ENCODE data around the gene TENM4.

DNA sequence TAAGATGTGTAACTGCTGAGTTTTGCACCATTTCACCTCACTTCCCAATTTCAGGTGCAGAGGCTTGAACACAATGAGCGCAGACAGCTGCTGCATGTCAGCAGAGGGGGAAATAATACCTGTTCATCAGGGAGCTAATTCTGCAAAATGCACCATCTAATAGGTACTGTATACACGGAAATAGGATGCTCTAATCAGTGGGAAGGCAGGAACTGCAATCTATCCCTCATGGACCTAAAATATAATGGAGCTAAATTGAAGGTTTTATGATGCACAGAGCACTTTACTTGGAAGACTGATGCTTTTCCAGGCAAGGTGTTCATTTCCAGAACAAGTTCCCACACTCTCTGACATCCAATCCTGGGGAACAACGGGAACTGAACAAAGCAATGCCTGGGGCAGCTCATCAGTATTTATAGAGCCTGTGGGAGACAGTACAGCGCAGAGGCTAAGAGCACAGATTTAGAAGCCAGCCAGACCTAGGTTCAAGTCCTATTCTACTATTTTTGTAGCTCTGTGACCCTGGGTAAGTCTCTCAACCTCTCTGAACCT lies 78.5 kb downstream of the TENM4 start:
- TF ChIP-seq MAX (IDR thresholded peaks at IDR 0.05) (no peak), REST (IDR thresholded peaks at IDR 0.05) (no peak), JUND (IDR thresholded peaks at IDR 0.05) (no peak), TAF1 (conservative IDR thresholded peaks at IDR 0.05) (no peak), YY1 (IDR thresholded peaks at IDR 0.05) (no peak)
- TF ChIP-seq, protein P1, sequence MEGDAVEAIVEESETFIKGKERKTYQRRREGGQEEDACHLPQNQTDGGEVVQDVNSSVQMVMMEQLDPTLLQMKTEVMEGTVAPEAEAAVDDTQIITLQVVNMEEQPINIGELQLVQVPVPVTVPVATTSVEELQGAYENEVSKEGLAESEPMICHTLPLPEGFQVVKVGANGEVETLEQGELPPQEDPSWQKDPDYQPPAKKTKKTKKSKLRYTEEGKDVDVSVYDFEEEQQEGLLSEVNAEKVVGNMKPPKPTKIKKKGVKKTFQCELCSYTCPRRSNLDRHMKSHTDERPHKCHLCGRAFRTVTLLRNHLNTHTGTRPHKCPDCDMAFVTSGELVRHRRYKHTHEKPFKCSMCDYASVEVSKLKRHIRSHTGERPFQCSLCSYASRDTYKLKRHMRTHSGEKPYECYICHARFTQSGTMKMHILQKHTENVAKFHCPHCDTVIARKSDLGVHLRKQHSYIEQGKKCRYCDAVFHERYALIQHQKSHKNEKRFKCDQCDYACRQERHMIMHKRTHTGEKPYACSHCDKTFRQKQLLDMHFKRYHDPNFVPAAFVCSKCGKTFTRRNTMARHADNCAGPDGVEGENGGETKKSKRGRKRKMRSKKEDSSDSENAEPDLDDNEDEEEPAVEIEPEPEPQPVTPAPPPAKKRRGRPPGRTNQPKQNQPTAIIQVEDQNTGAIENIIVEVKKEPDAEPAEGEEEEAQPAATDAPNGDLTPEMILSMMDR (IDR thresholded peaks at IDR 0.05; ENCODE audit: low read depth, low read length, missing input control), result no peak
